Tibial nerve (tissue), 3 donors: Measurements from ENCODE around the gene RAB3GAP2.

ENCODE experiments used
- POLR2A ChIP-seq, 2 donors: fragments of 450-650 bp; IDR thresholded peaks; one replicate each; pipeline ENCODE4 v1.6.1; 2017; ENCODE audit warnings: antibody characterized with exemption in 2 of 2, mild to moderate bottlenecking in 2 of 2, moderate library complexity in 2 of 2
- TF ChIP-seq, protein P1 (sequence below), 5 experiments: fragments of 200-600 bp in 3 of 5; fragments of 450-650 bp in 2 of 5; sonication (generic) in 3 of 5; IDR thresholded peaks; one replicate each; pipeline ENCODE4 v1.5.1; 2016 to 2019; ENCODE audit warnings: antibody characterized with exemption in 5 of 5, mild to moderate bottlenecking in 3 of 5, moderate library complexity in 2 of 5

DNA sequence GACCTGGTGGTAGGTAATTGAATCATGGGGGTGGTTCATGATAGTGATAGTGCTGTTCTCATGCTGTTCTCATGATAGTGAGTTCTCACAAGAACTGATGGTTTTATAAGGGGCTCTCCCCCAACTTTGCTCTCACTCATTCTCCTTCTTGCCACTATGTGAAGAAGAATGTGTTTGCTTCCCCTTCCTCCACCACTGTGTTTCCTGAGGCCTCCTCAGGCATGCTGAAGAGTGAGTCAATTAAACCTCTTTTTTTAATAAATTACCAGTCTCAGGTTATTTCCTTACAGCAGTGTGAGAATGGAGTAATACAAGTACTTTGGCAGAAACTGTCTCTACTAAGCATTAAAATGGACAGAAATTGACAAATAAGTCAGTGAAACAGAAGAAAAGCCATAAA, 21.6 kb downstream of the RAB3GAP2 start:
- TF ChIP-seq, protein P1, sequence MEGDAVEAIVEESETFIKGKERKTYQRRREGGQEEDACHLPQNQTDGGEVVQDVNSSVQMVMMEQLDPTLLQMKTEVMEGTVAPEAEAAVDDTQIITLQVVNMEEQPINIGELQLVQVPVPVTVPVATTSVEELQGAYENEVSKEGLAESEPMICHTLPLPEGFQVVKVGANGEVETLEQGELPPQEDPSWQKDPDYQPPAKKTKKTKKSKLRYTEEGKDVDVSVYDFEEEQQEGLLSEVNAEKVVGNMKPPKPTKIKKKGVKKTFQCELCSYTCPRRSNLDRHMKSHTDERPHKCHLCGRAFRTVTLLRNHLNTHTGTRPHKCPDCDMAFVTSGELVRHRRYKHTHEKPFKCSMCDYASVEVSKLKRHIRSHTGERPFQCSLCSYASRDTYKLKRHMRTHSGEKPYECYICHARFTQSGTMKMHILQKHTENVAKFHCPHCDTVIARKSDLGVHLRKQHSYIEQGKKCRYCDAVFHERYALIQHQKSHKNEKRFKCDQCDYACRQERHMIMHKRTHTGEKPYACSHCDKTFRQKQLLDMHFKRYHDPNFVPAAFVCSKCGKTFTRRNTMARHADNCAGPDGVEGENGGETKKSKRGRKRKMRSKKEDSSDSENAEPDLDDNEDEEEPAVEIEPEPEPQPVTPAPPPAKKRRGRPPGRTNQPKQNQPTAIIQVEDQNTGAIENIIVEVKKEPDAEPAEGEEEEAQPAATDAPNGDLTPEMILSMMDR (IDR thresholded peaks at IDR 0.05), result no peak
- no peak for TF ChIP-seq POLR2A (IDR thresholded peaks at IDR 0.05)
